Measurements from ENCODE around the gene DCDC2C.
"Not testable (repeated sequence)": the region's sequence is repeated elsewhere in the genome, so short reads cannot be mapped to it uniquely, and the experiment has no call there.

The DCDC2C gene

GRCh38 chr2:3778851-3779495 lies 75.6 kb downstream of the DCDC2C start:
- DNase-seq: no peak

- DNase-seq: no peak
Measured at GRCh38 chr2:3779496-3780049, 76.2 kb downstream of the DCDC2C start.

- DNase-seq: peak; percentile 76
Measured at GRCh38 chr2:3780477-3781402, 77.4 kb downstream of the DCDC2C start.

- DNase-seq: no peak
Measured at GRCh38 chr2:3784731-3785130, 81.4 kb downstream of the DCDC2C start.

GRCh38 chr2:3785220-3785889 lies 82.0 kb downstream of the DCDC2C start:
- DNase-seq: no peak

GRCh38 chr2:3785890-3786273 lies 82.5 kb downstream of the DCDC2C start:
- DNase-seq: no peak

GRCh38 chr2:3787768-3788167 lies 84.4 kb downstream of the DCDC2C start:
- no peak for DNase-seq

- no peak for DNase-seq
Measured at GRCh38 chr2:3789256-3789655, 85.9 kb downstream of the DCDC2C start.

GRCh38 chr2:3793249-3793648 lies 89.9 kb downstream of the DCDC2C start:
- DNase-seq: no peak

- no peak for DNase-seq
Measured at GRCh38 chr2:3801506-3801905, 98.1 kb downstream of the DCDC2C start.

GRCh38 chr2:3805201-3805939 lies 102.0 kb downstream of the DCDC2C start:
- DNase-seq: no peak

- DNase-seq: no peak
Measured at GRCh38 chr2:3806168-3806567, 102.8 kb downstream of the DCDC2C start.

- DNase-seq: no peak
Measured at GRCh38 chr2:3806730-3807129, 103.4 kb downstream of the DCDC2C start.

GRCh38 chr2:3807853-3808252 lies 104.5 kb downstream of the DCDC2C start:
- DNase-seq: no peak

- DNase-seq: no peak
Measured at GRCh38 chr2:3814706-3815245, 111.4 kb downstream of the DCDC2C start.

GRCh38 chr2:3817144-3817543 lies 113.8 kb downstream of the DCDC2C start:
- DNase-seq: not testable (repeated sequence)

- no peak for DNase-seq
Measured at GRCh38 chr2:3823748-3824147, 120.4 kb downstream of the DCDC2C start.

- DNase-seq: peak; percentile 12
Measured at GRCh38 chr2:3827673-3828575, 124.5 kb downstream of the DCDC2C start.

- no peak for DNase-seq
Measured at GRCh38 chr2:3830796-3831195, 127.4 kb downstream of the DCDC2C start.

GRCh38 chr2:3837086-3837485 lies 133.7 kb downstream of the DCDC2C start:
- no peak for DNase-seq

GRCh38 chr2:3838348-3838747 lies 135.0 kb downstream of the DCDC2C start:
- no peak for DNase-seq

Measured in activated CD4-positive, alpha-beta T cell treated with anti-CD3 and anti-CD28 coated beads, Interleukin-2, amount 50 U/mL, for 16 hours (primary cell).